Neural progenitor cell (in vitro differentiated cells): ENCODE data around the gene TMCO1.

ENCODE experiments used
- EZH2 ChIP-seq: fragments of 200-600 bp; sonication (generic); IDR thresholded peaks from 2 replicates; pipeline ENCODE4 v1.6.1; 2017; ENCODE audit warnings: antibody characterized with exemption, mild to moderate bottlenecking, moderate library complexity
- TF ChIP-seq, protein P1 (sequence below): fragments of 200-600 bp; sonication (generic); IDR thresholded peaks from 2 replicates; pipeline ENCODE4 v1.5.1; 2017; ENCODE audit warnings: antibody characterized with exemption, mild to moderate bottlenecking

DNA sequence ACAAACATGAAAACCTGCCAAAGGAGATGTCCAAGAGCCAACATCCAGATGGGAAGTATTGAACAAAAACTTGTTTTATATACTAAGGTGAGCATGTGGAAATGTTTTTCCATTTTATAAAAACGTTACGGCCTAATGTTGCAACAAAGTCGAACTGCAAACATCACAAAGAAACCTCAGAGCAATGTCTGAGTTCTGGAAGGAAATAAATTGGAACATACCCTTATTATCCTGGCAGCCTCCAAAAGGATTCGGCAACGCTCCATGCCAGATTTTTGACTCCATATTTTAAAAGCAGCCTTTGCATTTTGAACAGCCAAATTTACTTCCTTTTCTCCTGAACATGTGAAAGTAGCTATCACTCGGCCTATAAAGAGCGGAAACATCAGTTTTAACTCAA, 73.6 kb downstream of the TMCO1 start:
- no peak for TF ChIP-seq EZH2
- TF ChIP-seq, protein P1, sequence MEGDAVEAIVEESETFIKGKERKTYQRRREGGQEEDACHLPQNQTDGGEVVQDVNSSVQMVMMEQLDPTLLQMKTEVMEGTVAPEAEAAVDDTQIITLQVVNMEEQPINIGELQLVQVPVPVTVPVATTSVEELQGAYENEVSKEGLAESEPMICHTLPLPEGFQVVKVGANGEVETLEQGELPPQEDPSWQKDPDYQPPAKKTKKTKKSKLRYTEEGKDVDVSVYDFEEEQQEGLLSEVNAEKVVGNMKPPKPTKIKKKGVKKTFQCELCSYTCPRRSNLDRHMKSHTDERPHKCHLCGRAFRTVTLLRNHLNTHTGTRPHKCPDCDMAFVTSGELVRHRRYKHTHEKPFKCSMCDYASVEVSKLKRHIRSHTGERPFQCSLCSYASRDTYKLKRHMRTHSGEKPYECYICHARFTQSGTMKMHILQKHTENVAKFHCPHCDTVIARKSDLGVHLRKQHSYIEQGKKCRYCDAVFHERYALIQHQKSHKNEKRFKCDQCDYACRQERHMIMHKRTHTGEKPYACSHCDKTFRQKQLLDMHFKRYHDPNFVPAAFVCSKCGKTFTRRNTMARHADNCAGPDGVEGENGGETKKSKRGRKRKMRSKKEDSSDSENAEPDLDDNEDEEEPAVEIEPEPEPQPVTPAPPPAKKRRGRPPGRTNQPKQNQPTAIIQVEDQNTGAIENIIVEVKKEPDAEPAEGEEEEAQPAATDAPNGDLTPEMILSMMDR: no peak
